Liver (tissue), 3 donors: ENCODE data around the gene YY1.

Experiments
- EGR1 ChIP-seq, 2 donors: IDR thresholded peaks; 2 replicates each; pipeline ENCODE4 v1.6.1; 2016 to 2018; ENCODE audit warnings: antibody characterized with exemption in 2 of 2, low read depth in 2 of 2
- FOXA1 ChIP-seq: IDR thresholded peaks from 2 replicates; pipeline ENCODE4 v1.6.1; 2016; ENCODE audit warnings: antibody characterized with exemption
- JUND ChIP-seq, 2 donors: IDR thresholded peaks; 2 replicates each; pipeline ENCODE4 v1.6.1; 2016; ENCODE audit warnings: antibody characterized with exemption in 2 of 2
- MAX ChIP-seq: IDR thresholded peaks from 2 replicates; pipeline ENCODE4 v1.6.1; 2016; ENCODE audit warnings: antibody characterized with exemption
- RAD21 ChIP-seq, 2 donors: IDR thresholded peaks; 2 replicates each; pipeline ENCODE4 v1.6.1; 2016; ENCODE audit warnings: antibody characterized with exemption in 2 of 2, mild to moderate bottlenecking in 2 of 2
- REST ChIP-seq: IDR thresholded peaks from 2 replicates; pipeline ENCODE4 v1.6.1; 2016; ENCODE audit warnings: antibody characterized with exemption, mild to moderate bottlenecking
- TAF1 ChIP-seq: conservative IDR thresholded peaks from 2 replicates; pipeline ENCODE4 v1.6.1; 2016; ENCODE audit warnings: antibody characterized with exemption, mild to moderate bottlenecking
- YY1 ChIP-seq: IDR thresholded peaks from 2 replicates; pipeline ENCODE4 v1.6.1; 2016; ENCODE audit warnings: antibody characterized with exemption, mild to moderate bottlenecking
- ZBTB33 ChIP-seq: IDR thresholded peaks from 2 replicates; pipeline ENCODE4 v1.6.1; 2016; ENCODE audit warnings: antibody characterized with exemption
- TF ChIP-seq, protein P1 (sequence below): fragments of 150-350 bp; IDR thresholded peaks from 2 replicates; pipeline ENCODE4 v1.5.1; 2017; ENCODE audit warnings: improper control_type of control experiment, low read depth, low read length; ENCODE audit not compliant: missing input control
- donor health status: healthy.
- donor health status: healthy.

- TF ChIP-seq, protein P1, sequence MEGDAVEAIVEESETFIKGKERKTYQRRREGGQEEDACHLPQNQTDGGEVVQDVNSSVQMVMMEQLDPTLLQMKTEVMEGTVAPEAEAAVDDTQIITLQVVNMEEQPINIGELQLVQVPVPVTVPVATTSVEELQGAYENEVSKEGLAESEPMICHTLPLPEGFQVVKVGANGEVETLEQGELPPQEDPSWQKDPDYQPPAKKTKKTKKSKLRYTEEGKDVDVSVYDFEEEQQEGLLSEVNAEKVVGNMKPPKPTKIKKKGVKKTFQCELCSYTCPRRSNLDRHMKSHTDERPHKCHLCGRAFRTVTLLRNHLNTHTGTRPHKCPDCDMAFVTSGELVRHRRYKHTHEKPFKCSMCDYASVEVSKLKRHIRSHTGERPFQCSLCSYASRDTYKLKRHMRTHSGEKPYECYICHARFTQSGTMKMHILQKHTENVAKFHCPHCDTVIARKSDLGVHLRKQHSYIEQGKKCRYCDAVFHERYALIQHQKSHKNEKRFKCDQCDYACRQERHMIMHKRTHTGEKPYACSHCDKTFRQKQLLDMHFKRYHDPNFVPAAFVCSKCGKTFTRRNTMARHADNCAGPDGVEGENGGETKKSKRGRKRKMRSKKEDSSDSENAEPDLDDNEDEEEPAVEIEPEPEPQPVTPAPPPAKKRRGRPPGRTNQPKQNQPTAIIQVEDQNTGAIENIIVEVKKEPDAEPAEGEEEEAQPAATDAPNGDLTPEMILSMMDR: no peak
- TF ChIP-seq RAD21 (IDR thresholded peaks at IDR 0.05) (no peak), EGR1 (IDR thresholded peaks at IDR 0.05; ENCODE audit: low read depth in 2 of 2) (no peak), YY1 (no peak), REST (no peak), JUND (IDR thresholded peaks at IDR 0.05) (no peak), FOXA1 (no peak), TAF1 (no peak), ZBTB33 (no peak), MAX (no peak)
These were observed 2.3 kb downstream of the YY1 start for GRCh38 chr14:100241279-100241678.
